ENCODE measurements around the gene TMCC1.

Gene TMCC1

DNA sequence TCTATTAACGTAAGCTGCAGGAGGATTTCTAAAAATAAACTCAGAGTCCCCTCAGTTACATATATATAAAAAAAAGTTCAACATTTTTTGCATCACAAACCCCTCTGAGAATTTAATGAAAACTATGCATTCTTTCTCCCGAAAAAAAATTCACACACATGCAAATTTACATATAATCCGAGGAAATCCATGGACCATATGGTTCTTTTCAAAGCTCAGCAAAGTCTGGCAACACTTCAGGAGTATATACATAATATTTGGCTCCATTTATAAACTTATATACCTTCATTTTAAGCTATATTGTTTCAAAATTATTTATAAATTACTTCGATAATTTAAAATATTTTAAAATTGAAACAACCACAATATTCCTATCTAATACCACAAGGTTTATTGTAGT is 146.4 kb downstream of the TMCC1 start:
- Histone ChIP-seq H3K9ac (ENCODE audit: insufficient read length) (no peak overlapping the region), H3K9me3 (ENCODE audit: low read depth, low read length) (no peaks in the 10 kb centered on the region), H3K36me3 (ENCODE audit: insufficient read depth, low read length) (no peaks in the 10 kb centered on the region), H3K4me3 (0 out of 2 replicates have a peak overlapping the region, but pooled peaks have one; percentile 1), H3K27ac (peak overlapping the region; percentile 1; the same call in 1 of the 2 replicates)
- TF ChIP-seq FOXP2 (optimal IDR thresholded peaks at IDR 0.05; ENCODE audit: control extremely low read depth, extremely low read length, insufficient read depth) (no peak), EZH2 (IDR thresholded peaks at IDR 0.05) (no peak), POLR2AphosphoS5 (IDR thresholded peaks at IDR 0.05; ENCODE audit: borderline replicate concordance, low read depth, low read length) (no peak)
- no peak for DNase-seq (ENCODE audit: low read depth, low spot score)

DNA sequence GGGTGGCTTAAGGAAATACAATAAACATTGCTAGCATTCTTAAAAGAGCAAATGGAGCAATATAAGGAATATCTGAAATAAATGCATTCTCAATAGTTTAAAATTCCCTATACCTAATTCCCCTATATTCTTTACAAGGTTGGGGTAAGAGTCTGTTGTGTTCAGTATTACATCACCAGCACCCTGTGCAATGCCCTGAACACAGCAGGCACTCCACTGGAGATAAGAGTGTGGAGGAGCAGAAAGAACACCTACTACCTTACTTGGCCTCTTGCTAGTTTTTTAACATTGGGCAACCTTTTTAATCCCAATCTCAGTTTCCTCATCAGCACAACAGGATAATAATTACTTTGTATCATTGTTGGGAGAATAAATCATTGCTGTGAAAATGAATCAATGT is 146.9 kb downstream of the TMCC1 start:
- TF ChIP-seq FOXP2 (optimal IDR thresholded peaks at IDR 0.05; ENCODE audit: control extremely low read depth, extremely low read length, insufficient read depth) (no peak), EZH2 (IDR thresholded peaks at IDR 0.05) (no peak), POLR2AphosphoS5 (IDR thresholded peaks at IDR 0.05; ENCODE audit: borderline replicate concordance, low read depth, low read length) (no peak)
- DNase-seq (ENCODE audit: low read depth, low spot score), result no peak
- Histone ChIP-seq H3K27ac (peak overlapping the region; percentile 1; the same call in 1 of the 2 replicates), H3K4me3 (0 out of 2 replicates have a peak overlapping the region, but pooled peaks have one; percentile 1), H3K36me3 (ENCODE audit: insufficient read depth, low read length) (no peaks in the 10 kb centered on the region), H3K9ac (ENCODE audit: insufficient read length) (no peak overlapping the region), H3K9me3 (ENCODE audit: low read depth, low read length) (no peaks in the 10 kb centered on the region)

DNA sequence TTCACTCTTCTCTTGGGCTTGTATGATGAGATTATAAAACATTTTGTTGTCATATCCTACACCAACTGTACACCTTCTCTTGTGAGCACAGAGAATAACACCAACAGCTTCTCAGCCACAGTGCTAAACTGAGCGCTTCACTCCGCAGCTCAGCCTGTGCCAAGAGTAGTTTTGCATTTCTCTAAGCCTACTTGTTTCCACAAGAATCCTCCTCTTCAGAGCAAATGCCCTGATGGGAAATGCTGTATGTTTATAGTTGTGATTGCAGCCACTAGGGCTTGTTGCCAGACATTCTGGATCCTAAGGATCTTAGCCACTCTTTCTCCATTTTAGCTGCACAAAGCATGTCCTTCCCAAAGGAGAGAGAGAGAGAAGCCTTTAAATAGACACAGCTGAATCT is 148.3 kb downstream of the TMCC1 start:
- H3K27ac ChIP-seq, result no peak overlapping the region
- H3K9ac ChIP-seq (ENCODE audit: insufficient read length), result no peak overlapping the region
- no peak for DNase-seq (ENCODE audit: low read depth, low spot score)
- no peaks in the 10 kb centered on the region for H3K36me3 ChIP-seq (ENCODE audit: insufficient read depth, low read length)
- H3K9me3 ChIP-seq (ENCODE audit: low read depth, low read length), result no peaks in the 10 kb centered on the region
- H3K4me3 ChIP-seq, result no peak overlapping the region
- no peak for TF ChIP-seq POLR2AphosphoS5 (IDR thresholded peaks at IDR 0.05; ENCODE audit: borderline replicate concordance, low read depth, low read length)
- TF ChIP-seq EZH2 (IDR thresholded peaks at IDR 0.05), result no peak
- TF ChIP-seq FOXP2 (optimal IDR thresholded peaks at IDR 0.05; ENCODE audit: control extremely low read depth, extremely low read length, insufficient read depth), result no peak

DNA sequence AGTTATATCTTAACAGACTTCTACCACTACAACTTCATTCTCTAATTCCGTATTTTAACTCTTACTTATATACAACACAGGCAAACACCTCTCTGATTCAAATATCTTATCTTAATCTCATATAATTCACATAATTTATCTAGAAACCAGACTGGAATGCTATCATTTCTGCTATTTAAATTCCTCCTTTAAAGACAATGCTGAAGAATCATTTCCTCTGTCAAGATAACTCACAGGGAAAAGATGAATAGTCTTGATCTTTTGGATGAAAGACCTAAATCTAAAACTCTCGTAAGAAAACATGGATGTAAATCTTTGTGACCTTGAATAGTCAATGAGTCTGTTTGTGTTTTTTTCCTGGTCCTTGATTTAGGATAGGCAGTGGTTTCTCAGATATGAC is 151.7 kb downstream of the TMCC1 start:
- Histone ChIP-seq H3K36me3 (ENCODE audit: insufficient read depth, low read length) (no peaks in the 10 kb centered on the region), H3K27ac (no peak overlapping the region), H3K4me3 (no peak overlapping the region), H3K9me3 (ENCODE audit: low read depth, low read length) (no peaks in the 10 kb centered on the region), H3K9ac (ENCODE audit: insufficient read length) (no peak overlapping the region)
- TF ChIP-seq POLR2AphosphoS5 (IDR thresholded peaks at IDR 0.05; ENCODE audit: borderline replicate concordance, low read depth, low read length) (no peak), EZH2 (IDR thresholded peaks at IDR 0.05) (no peak), FOXP2 (optimal IDR thresholded peaks at IDR 0.05; ENCODE audit: control extremely low read depth, extremely low read length, insufficient read depth) (no peak)
- no peak for DNase-seq (ENCODE audit: low read depth, low spot score)

DNA sequence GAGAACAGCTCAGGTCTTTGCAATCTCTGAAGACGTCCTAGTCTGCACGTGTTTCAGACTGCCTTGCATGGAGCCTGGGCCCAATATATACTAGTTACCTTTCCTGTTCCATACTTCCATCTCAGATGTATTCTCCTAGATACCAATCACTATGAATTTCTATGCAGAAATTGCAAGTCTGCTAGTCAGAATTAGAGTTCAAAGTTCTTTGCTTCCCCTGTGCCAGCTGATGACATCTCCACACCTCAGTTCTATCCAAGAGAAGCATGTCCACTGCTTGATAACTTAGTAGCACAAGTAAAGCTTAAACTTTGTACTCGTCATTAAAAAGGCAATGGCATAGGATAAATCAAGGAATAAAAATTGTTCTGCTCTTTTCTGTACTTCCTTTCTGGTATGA is 153.4 kb downstream of the TMCC1 start:
- no peak overlapping the region for H3K9ac ChIP-seq (ENCODE audit: insufficient read length)
- TF ChIP-seq POLR2AphosphoS5 (IDR thresholded peaks at IDR 0.05; ENCODE audit: borderline replicate concordance, low read depth, low read length), result no peak
- TF ChIP-seq FOXP2 (optimal IDR thresholded peaks at IDR 0.05; ENCODE audit: control extremely low read depth, extremely low read length, insufficient read depth), result no peak
- TF ChIP-seq EZH2 (IDR thresholded peaks at IDR 0.05), result no peak
- H3K36me3 ChIP-seq (ENCODE audit: insufficient read depth, low read length), result no peaks in the 10 kb centered on the region
- no peaks in the 10 kb centered on the region for H3K9me3 ChIP-seq (ENCODE audit: low read depth, low read length)
- no peak overlapping the region for H3K27ac ChIP-seq
- DNase-seq (ENCODE audit: low read depth, low spot score), result no peak
- no peak overlapping the region for H3K4me3 ChIP-seq

DNA sequence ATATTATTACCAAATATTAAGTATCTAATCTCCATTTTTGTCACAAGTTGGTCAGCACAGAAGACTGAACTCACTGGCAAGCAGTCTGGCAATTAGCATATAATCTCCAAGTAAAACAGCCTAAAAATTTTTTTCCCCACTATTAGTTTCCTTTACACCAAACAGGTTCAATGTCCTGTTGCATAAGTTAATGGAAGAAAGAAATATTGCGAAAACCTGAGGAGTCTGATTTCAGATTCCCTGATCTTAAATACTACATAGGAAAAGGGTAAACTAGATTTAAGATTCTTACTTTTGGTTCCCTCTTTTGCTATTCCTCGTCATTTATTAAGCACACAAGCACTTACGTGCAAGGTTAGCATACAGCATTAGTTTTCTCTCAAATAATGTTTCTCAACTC is 153.9 kb downstream of the TMCC1 start:
- TF ChIP-seq POLR2AphosphoS5 (IDR thresholded peaks at IDR 0.05; ENCODE audit: borderline replicate concordance, low read depth, low read length) (no peak), EZH2 (IDR thresholded peaks at IDR 0.05) (no peak), FOXP2 (optimal IDR thresholded peaks at IDR 0.05; ENCODE audit: control extremely low read depth, extremely low read length, insufficient read depth) (no peak)
- Histone ChIP-seq H3K27ac (no peak overlapping the region), H3K36me3 (ENCODE audit: insufficient read depth, low read length) (no peaks in the 10 kb centered on the region), H3K4me3 (no peak overlapping the region), H3K9ac (ENCODE audit: insufficient read length) (no peak overlapping the region), H3K9me3 (ENCODE audit: low read depth, low read length) (no peaks in the 10 kb centered on the region)
- no peak for DNase-seq (ENCODE audit: low read depth, low spot score)

DNA sequence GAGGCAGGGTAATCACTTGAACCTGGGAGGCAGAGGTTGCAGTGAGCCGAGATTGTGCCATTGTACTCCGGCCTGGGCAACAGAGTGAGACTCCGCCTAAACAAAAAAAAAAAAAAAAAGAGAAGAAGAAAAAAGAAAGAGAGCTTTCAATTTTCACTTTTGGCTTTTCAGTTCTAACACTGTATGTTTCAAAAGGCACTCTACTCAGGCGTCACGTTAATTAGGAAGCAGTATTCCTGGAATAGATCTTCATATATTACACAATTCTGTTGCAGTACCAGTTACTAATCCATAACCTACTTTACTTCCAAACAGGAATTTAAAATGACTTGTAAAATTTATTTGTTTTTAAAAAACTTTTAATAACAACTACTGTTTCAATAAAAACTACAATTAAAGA is 155.3 kb downstream of the TMCC1 start:
- Histone ChIP-seq H3K27ac (peak overlapping the region; percentile 21; the same call in 1 of the 2 replicates), H3K9ac (ENCODE audit: insufficient read length) (no peak overlapping the region), H3K9me3 (ENCODE audit: low read depth, low read length) (no peaks in the 10 kb centered on the region), H3K36me3 (ENCODE audit: insufficient read depth, low read length) (no peaks in the 10 kb centered on the region), H3K4me3 (no peak overlapping the region)
- DNase-seq (ENCODE audit: low read depth, low spot score), result no peak
- no peak for TF ChIP-seq FOXP2 (optimal IDR thresholded peaks at IDR 0.05; ENCODE audit: control extremely low read depth, extremely low read length, insufficient read depth)
- no peak for TF ChIP-seq POLR2AphosphoS5 (IDR thresholded peaks at IDR 0.05; ENCODE audit: borderline replicate concordance, low read depth, low read length)
- TF ChIP-seq EZH2 (IDR thresholded peaks at IDR 0.05), result no peak

DNA sequence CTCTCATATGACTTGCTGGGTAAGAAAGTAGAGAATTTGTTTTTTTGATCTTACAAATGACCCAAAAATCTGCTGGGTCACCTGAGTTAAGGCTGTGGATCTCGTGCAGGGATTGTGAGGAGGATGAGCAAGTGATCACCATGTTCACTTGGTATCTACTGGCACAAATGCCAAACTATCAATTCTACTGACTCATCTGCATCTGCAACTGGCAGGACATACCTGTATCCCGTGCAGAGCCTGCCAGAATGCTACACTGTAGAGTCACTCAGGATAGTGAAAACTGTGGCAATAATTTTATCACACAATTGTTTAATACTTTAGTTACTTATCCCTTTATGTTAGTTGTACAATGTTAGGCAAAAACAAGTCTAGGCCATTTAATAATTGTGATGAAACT is 157.4 kb downstream of the TMCC1 start:
- Histone ChIP-seq H3K9ac (ENCODE audit: insufficient read length) (no peak overlapping the region), H3K4me3 (no peak overlapping the region), H3K27ac (no peak overlapping the region), H3K9me3 (ENCODE audit: low read depth, low read length) (no peaks in the 10 kb centered on the region), H3K36me3 (ENCODE audit: insufficient read depth, low read length) (no peaks in the 10 kb centered on the region)
- TF ChIP-seq EZH2 (IDR thresholded peaks at IDR 0.05) (no peak), FOXP2 (optimal IDR thresholded peaks at IDR 0.05; ENCODE audit: control extremely low read depth, extremely low read length, insufficient read depth) (no peak), POLR2AphosphoS5 (IDR thresholded peaks at IDR 0.05; ENCODE audit: borderline replicate concordance, low read depth, low read length) (no peak)
- no peak for DNase-seq (ENCODE audit: low read depth, low spot score)

DNA sequence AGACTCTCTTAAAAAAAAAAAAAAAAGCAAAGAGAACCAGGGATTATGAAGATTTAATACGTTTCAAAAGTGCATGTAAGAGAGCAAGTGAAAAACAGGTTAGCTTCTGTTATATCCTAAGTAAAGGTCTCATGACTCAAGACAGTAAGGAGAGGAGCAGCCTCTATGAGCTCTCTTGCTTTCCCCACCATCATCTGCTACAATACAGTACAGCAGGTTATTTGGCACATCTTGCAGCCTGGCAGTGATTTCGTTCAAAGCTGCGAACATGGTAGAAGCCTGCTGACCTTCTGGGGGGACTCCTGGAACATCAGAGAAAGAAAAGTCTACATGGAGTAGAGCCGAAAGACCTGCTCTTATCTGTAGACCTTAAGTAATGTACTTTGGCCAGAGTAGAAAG is 157.9 kb downstream of the TMCC1 start:
- TF ChIP-seq FOXP2 (optimal IDR thresholded peaks at IDR 0.05; ENCODE audit: control extremely low read depth, extremely low read length, insufficient read depth), result no peak
- TF ChIP-seq POLR2AphosphoS5 (IDR thresholded peaks at IDR 0.05; ENCODE audit: borderline replicate concordance, low read depth, low read length), result no peak
- TF ChIP-seq EZH2 (IDR thresholded peaks at IDR 0.05), result no peak
- no peaks in the 10 kb centered on the region for H3K9me3 ChIP-seq (ENCODE audit: low read depth, low read length)

More for the DNA sequence above, 157.9 kb downstream of the TMCC1 start:
- no peaks in the 10 kb centered on the region for H3K36me3 ChIP-seq (ENCODE audit: insufficient read depth, low read length)
- no peak overlapping the region for H3K27ac ChIP-seq
- DNase-seq (ENCODE audit: low read depth, low spot score), result no peak
- no peak overlapping the region for H3K4me3 ChIP-seq
- no peak overlapping the region for H3K9ac ChIP-seq (ENCODE audit: insufficient read length)
